NB4 (cell line): ENCODE data around the gene DLEU7.

Experiments used
- MYC ChIP-seq: IDR thresholded peaks from 2 replicates; pipeline ENCODE4 v1.6.1; 2011; ENCODE audit warnings: low read depth, low read length
- POLR2A ChIP-seq: IDR thresholded peaks from 2 replicates; pipeline ENCODE4 v1.6.1; 2011; ENCODE audit warnings: mild to moderate bottlenecking; ENCODE audit not compliant: insufficient read length; ENCODE audit errors: extremely low read depth
- TF ChIP-seq, protein P1 (sequence below): IDR thresholded peaks from one replicate; pipeline ENCODE4 v1.5.1; 2012; ENCODE audit warnings: low read depth, low read length
- TF ChIP-seq, protein P2 (sequence below): IDR thresholded peaks from 2 replicates; pipeline ENCODE4 v1.6.1; 2011; ENCODE audit warnings: low read depth, low read length

DNA sequence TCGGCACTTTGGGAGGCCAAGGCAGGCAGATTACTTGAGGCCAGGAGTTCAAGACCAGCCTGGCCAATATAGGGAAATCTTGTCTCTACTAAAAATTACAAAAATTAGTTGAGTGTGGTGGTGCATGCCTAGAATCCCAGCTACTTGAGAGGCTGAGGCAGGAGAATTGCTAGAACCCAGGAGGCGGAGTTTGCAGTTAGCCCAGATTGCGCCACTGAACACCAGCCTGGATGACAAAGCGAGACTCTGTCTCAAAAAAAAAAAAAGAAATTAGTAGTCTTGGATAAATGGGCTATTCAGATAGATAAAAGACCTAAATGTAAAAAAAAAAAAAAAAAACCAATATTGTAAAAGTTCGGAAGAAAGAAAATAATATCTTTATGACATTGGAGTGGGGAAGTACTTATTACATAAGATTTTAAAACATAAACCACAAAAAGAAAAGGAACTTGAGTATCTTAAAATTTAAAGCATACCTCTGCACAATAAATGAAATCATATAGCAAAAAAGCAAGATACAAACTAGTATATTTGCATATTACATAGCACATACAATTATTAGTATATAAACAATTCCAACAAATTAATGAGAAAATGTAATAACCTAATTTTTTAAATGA, 39.4 kb upstream of the DLEU7 start:
- no peak for TF ChIP-seq POLR2A
- TF ChIP-seq, protein P1, sequence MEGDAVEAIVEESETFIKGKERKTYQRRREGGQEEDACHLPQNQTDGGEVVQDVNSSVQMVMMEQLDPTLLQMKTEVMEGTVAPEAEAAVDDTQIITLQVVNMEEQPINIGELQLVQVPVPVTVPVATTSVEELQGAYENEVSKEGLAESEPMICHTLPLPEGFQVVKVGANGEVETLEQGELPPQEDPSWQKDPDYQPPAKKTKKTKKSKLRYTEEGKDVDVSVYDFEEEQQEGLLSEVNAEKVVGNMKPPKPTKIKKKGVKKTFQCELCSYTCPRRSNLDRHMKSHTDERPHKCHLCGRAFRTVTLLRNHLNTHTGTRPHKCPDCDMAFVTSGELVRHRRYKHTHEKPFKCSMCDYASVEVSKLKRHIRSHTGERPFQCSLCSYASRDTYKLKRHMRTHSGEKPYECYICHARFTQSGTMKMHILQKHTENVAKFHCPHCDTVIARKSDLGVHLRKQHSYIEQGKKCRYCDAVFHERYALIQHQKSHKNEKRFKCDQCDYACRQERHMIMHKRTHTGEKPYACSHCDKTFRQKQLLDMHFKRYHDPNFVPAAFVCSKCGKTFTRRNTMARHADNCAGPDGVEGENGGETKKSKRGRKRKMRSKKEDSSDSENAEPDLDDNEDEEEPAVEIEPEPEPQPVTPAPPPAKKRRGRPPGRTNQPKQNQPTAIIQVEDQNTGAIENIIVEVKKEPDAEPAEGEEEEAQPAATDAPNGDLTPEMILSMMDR, result no peak
- TF ChIP-seq, protein P2, sequence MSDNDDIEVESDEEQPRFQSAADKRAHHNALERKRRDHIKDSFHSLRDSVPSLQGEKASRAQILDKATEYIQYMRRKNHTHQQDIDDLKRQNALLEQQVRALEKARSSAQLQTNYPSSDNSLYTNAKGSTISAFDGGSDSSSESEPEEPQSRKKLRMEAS, result no peak
- no peak for TF ChIP-seq MYC
